NCI-H345 (cell line): ENCODE data around the gene LRIT3.

Experiments
- DNase-seq: peaks from one replicate; lab custom pipeline; 2025; lab: John Stamatoyannopoulos, UW

The LRIT3 gene

DNA sequence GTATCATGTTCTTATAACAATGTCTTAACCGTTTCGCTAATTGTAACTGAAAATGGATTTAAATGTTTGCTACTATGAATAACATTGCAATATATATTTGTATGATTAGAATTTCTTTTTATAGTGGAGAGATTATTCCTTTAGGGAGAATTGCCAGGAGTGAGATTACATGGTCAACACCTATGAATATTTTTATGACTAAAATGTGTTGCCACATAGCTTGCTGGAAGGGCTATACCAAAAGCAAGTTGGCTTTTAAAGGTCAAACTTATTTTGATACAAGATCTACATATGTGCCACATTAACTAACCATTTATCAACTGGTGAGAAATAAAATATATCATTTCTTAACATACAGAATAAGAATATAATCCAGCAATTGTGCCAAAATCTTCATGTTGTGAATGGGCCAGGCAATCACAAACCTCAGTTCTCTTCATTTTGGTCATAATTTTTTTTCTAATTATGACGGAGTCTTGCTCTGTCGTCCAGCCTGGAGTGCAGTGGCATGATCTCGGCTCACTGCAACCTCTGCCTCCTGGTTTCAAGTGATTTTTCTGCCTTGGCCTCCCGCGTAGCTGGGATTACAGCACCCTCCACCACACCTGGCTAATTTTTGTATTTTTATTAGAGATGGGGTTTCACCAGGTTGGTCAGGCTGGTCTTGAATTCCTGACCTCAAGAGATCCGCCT is 54.8 kb downstream of the LRIT3 start:
- no peak for DNase-seq

DNA sequence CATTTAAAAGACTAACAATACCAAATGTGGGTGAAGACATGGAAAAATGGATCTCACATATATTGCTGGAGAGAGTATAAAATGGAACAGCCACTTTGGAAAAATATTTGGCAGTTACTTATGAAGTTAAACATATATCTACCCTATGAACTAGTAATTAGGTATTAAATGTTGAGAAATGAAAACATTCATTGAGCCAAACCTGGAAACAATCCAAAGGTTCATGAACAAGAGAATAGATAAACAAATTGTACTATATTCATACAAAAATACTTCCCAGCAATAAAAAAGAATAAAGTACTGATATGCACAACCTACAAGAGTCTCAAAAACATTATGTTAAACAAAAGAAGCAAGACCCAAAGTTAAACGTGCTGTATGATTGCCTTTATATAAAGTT is 60.8 kb downstream of the LRIT3 start:
- no peak for DNase-seq

DNA sequence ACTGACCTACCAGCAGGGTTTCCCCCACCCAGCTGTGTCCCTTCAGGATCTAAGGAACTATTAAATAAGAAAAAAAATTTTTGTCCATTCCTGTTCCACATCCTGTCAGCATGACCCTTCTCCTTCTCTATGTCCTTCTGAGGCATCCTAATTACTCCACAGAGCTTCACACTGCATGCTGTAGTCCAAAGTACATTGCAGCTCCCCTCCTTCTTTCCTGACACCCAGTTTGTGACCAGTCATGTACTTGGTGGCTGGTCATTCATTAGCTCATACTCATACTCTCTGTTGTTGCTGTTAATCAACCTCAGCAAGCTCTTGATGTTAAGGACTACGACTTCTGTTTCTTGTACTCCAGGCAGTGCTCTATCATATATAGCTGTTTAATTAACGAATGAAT is 62.3 kb downstream of the LRIT3 start:
- no peak for DNase-seq

DNA sequence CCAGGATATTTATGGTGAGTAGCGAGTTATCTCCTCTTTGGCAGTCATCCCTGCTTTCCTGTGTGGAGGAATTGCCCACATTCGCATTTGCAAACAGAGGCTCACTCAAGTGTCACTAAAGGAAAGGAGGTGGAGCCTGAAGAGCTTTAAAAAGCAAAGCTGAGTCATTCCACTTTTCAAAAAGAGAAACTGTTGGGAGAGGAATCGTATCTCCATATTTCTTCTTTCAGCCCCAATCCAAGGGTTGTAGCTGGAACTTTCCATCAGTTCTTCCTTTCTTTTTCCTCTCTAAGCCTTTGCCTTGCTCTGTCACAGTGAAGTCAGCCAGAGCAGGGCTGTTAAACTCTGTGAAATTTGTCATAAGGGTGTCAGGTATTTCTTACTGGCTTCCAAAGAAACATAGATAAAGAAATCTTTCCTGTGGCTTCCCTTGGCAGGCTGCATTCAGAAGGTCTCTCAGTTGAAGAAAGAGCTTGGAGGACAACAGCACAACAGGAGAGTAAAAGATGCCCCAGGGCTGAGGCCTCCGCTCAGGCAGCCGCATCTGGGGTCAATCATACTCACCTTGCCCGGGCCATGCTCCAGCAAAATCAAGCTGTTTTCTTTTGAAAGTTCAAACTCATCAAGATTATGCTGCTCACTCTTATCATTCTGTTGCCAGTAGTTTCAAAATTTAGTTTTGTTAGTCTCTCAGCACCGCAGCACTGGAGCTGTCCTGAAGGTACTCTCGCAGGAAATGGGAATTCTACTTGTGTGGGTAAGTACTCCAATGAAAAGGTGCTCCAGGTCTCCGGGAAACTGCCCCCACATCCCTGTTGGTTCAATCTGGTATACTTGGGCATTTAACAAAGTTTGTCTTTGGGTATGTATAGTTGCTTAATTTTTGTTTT is 65.0 kb downstream of the LRIT3 start, which contains the start of gene EGF:
Gene EGF, plus strand, starts transcription at position 178 of the 890 bp plus-strand sequence. Its CDS starts 453 bp downstream, at position 631.
- no peak for DNase-seq

DNA sequence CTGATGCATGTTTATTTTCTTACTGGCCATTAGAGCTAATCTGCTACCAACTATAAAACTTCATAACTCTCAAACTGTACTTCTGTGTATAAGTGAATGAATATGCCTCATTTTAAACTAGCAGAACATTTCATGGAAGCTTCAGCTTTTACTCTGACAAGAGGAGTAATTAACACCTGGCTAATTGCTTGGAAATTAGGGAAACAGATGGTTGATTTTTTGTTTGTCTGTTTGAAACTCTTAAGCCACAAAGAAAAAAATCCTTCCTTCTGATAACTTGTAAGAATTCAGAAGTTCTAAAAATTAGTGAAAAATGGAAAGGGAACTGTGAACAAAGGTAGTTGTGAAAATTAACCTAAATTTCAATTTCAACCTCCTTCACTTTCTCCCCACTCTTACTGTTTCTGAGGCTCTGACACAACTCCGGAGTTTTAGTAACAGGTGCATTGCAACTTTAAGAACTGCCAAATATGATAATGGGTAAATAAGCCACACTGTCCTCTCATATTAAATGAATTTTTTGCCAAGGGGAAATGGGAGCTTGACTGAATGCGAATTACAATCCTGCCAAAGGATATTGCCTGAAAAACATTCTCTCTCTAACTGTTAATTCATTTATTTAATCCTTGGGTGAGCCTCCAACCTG is 65.8 kb downstream of the LRIT3 start:
- no peak for DNase-seq

DNA sequence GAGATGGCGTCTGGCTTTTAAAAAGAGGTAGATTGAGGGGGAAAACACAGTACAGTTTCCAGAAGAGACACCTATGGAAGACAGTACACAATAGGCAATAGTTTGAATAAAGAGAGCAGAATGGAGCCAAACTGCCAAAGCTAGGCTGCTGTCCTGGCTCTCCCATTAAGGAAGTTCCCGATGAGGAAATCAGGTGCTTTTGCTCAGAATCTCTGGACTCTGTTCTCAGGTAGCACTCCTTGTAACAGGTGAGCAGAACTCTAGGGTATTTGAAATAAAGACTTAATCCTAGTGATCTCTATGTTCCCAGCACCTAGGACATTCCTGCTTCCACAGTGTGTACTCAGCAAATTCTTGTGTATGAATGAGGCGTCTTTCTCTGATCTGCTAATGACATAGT is 66.4 kb downstream of the LRIT3 start:
- no peak for DNase-seq

DNA sequence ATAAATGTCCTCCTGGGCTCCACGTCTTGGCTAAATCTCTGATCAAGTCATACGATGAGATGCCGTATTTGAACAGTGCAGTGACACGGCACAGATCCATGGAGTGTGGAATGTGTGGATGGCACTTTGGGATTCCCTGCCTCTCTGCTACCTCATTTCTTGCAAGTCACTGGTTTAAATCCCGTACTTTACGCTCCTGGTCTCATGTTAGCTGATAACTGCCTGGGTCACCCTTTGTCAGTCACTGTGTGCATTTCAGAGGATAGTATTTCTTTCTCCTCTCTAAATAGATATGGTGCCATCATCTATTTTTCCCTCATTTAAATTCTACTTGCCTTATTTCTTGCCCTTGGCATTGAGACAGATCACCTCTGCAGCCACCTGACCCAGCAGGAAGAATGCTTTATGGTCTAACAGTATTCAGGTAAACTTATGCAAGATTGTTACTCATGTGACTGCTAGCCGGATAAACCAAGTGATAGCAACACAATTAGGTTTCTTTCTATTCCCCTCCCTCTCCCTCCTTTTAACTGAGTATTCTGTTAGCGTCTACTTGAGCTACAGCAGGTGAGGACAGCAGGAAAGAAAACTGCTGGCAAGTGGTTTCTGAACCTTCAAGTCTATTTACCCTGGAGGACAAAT is 67.6 kb downstream of the LRIT3 start:
- no peak for DNase-seq

DNA sequence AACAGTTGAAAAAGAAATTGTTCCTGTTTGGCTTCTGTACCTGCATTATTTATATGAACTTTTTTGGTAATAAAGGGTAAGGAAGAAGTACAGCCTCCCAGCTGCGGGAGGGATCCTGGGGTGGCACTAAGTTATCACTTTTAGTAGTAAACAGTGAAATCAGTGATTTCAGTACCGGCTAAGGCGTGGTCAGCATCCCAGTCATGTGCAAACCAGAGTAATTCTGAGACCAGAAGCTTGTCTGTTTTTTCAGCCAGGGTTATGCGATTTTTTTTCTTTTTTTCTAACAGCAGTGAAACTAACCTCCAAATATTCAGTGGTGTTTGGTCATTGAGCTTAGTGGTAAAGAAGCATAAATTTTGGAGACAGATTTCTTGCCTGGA is 68.1 kb downstream of the LRIT3 start:
- no peak for DNase-seq

DNA sequence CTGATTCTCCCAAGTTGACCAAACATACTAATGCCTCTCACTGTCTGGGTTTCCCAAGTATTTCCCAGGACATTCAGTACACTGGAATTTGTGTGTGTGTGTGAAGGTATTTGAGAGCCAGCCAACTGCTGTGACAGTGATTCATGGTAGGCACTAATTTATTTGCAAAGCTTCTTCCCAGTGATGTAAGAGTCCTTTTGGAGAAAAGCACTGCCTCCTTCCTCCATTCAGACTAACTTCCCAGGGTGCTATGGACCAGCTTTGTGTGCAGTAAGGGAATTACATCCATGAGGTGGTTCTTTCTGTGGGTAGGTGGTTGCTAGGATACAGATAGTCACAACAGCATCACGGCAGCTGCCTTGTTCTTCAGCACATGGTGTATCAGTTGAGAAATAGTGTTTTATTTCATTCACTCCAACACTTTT is 73.5 kb downstream of the LRIT3 start:
- DNase-seq, result no peak
